DMS79 (cell line): Measurements from ENCODE around the gene MXI1.
"Not testable (repeated sequence)": the region's sequence is repeated elsewhere in the genome, so short reads cannot be mapped to it uniquely, and the experiment has no call there.

ENCODE experiments used
- DNase-seq: peaks from one replicate; lab custom pipeline; 2025; lab: John Stamatoyannopoulos, UW

Gene MXI1

GRCh38 chr10:110181911-110182310, 25.5 kb upstream of the MXI1 start:
- no peak for DNase-seq

GRCh38 chr10:110184398-110184797, 23.0 kb upstream of the MXI1 start:
- DNase-seq: no peak

- DNase-seq: not testable (repeated sequence)
Observed at GRCh38 chr10:110185646-110186182, 21.7 kb upstream of the MXI1 start.

GRCh38 chr10:110190170-110190569, 17.2 kb upstream of the MXI1 start:
- no peak for DNase-seq

- DNase-seq: no peak
Observed at GRCh38 chr10:110192552-110192951, 14.9 kb upstream of the MXI1 start.

GRCh38 chr10:110200503-110200902, 6.9 kb upstream of the MXI1 start:
- DNase-seq: no peak

GRCh38 chr10:110201046-110201445, 6.4 kb upstream of the MXI1 start:
- not testable (repeated sequence) for DNase-seq

- no peak for DNase-seq
Observed at GRCh38 chr10:110203500-110204455, 3.6 kb upstream of the MXI1 start.

GRCh38 chr10:110205051-110205675, 2.2 kb upstream of the MXI1 start:
- DNase-seq: no peak

- DNase-seq: no peak
Observed at GRCh38 chr10:110207805-110208613, 604 bp downstream of the MXI1 start.

GRCh38 chr10:110208614-110209453, 1.4 kb downstream of the MXI1 start:
- DNase-seq: no peak

- no peak for DNase-seq
Observed at GRCh38 chr10:110209454-110209925, 2.1 kb downstream of the MXI1 start.

- DNase-seq: no peak
Observed at GRCh38 chr10:110209926-110210673, 2.7 kb downstream of the MXI1 start.

- DNase-seq: peak; percentile 89
Observed at GRCh38 chr10:110210674-110211464, 3.5 kb downstream of the MXI1 start.

GRCh38 chr10:110211465-110211843, 4.0 kb downstream of the MXI1 start:
- DNase-seq: no peak

GRCh38 chr10:110212119-110213006, 5.0 kb downstream of the MXI1 start:
- no peak for DNase-seq

- no peak for DNase-seq
Observed at GRCh38 chr10:110214371-110214826, 7.0 kb downstream of the MXI1 start.
